Large intestine (tissue), 3 donors: ENCODE data around the gene CEP68. TPM values are rescaled to one million over a fixed set of nuclear protein-coding genes. Genes with fewer than 3 reads are reported as not detected.

ENCODE experiments used
- DNase-seq, 2 donors: peaks; one replicate each; pipeline versions ENCODE4 v3.0.0 to v3.0.0-alpha.2; 2013
- H3K27ac ChIP-seq: one replicate; pipeline ENCODE4 v1.5.1; 2013; ENCODE audit warnings: low read length
- H3K27me3 ChIP-seq: 2 replicates; pipeline ENCODE4 v1.6.1; 2013; ENCODE audit warnings: low read length; ENCODE audit not compliant: control insufficient read depth, insufficient read depth
- H3K36me3 ChIP-seq: 2 replicates; pipeline ENCODE4 v1.6.1; 2013; ENCODE audit warnings: low read length; ENCODE audit not compliant: control insufficient read depth, insufficient read depth
- H3K4me1 ChIP-seq: one replicate; pipeline ENCODE4 v1.6.1; 2013; ENCODE audit warnings: low read length; ENCODE audit not compliant: control insufficient read depth, insufficient read depth
- H3K4me3 ChIP-seq: one replicate; pipeline ENCODE4 v1.5.1; 2013; ENCODE audit warnings: low read length
- H3K9me3 ChIP-seq: one replicate; pipeline ENCODE4 v1.6.1; 2013; ENCODE audit warnings: mild to moderate bottlenecking, low read depth, low read length, moderate library complexity; ENCODE audit not compliant: control insufficient read depth
- WGBS: methylation state at CpG from one replicate; pipeline ENCODE4 v1.1.5; 2013; ENCODE audit warnings: low lambda C conversion rate; ENCODE audit not compliant: insufficient coverage; 5-methylcytosine and 5-hydroxymethylcytosine counted together
- polyA plus RNA-seq: library from polyadenylated mRNA; unstranded; fragments of 120-200 nt; gene quantifications from one replicate; pipeline ENCODE4 v1.2.1, GENCODE V29; 2013

Gene CEP68
- polyA plus RNA-seq, 1 donor, result 11.9 TPM

DNA sequence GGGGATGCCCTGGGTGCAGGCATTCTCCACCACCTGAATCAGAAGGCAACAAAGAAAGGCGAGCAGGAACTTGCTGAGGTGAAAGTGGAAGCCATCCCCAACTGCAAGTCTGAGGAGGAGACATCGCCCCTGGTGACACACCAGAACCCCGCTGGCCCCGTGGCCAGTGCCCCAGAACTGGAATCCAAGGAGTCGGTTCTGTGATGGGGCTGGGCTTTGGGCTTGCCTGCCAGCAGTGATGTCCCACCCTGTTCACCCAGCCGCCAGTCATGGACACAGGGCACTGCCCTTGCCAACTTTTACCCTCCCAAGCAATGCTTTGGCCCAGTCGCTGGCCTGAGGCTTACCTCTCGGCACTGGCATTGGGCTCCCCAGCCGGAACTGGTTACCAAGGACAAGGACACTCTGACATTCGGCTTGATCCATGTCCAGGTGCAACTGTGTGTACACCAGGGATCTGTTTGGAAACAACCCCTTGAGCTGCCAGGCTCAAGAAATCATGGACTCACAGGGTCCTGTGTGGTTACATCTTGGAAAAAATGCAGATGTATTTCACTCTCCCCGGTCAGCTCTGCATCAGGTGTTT lies 35.2 kb upstream of the CEP68 start:
- no peaks in the 10 kb centered on the region for H3K27me3 ChIP-seq
- no peaks in the 10 kb centered on the region for H3K9me3 ChIP-seq
- no peak overlapping the region for H3K4me3 ChIP-seq
- no peak for DNase-seq
- H3K27ac ChIP-seq, result no peak overlapping the region
- peaks cover 13% of the 10 kb centered on the region for H3K36me3 ChIP-seq
- H3K4me1 ChIP-seq, result peaks cover 3% of the 10 kb centered on the region
- WGBS, result no CpG with 5 or more reads among the region's 11 CpGs

DNA sequence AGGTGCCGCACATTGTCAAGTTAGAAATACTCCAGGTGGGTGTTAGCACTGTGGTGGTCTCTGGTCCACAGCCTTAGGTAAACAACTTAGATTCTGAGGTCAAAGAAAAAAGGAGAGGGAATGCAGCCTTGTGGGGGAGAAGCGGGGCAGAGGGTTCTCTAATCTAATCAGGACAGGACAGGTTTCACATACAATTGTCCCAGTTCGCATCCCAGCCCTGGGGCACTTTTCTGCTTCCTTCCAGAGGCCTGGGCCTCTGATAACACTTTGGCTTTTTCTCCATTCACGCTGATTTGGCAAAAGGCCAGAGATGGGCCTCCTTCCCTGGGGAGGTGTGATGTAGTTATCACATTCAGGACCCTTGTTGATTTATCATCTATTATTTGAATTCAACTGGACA lies 34.5 kb upstream of the CEP68 start:
- no peak for DNase-seq
- Histone ChIP-seq H3K27me3 (no peaks in the 10 kb centered on the region), H3K4me1 (peaks cover 3% of the 10 kb centered on the region), H3K36me3 (peaks cover 13% of the 10 kb centered on the region), H3K9me3 (no peaks in the 10 kb centered on the region), H3K4me3 (no peak overlapping the region), H3K27ac (no peak overlapping the region)
- WGBS, result no CpG with 5 or more reads among the region's 4 CpGs

DNA sequence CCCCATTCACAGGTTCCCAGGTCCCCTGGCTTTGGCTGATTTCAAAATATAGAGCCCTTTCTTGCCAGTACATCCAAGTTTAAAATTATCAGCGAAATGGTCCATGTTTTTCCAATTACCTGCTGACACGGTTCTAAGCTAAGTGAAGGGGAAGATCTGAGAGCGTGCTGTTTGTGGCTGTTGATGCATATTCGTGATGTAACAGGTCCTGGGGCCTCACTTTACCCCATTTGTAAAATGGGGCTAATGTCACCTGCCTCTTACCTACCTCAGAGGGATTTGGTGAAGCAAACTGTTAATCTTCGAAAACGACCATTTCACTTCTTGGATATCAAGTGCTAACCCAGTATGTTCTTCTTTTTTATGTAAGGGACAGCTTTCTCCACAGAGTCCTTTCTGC lies 34.0 kb upstream of the CEP68 start:
- peaks cover 13% of the 10 kb centered on the region for H3K36me3 ChIP-seq
- 100% methylated on average over 2 of the region's 6 CpGs for WGBS
- DNase-seq, result no peak
- H3K4me3 ChIP-seq, result no peak overlapping the region
- no peaks in the 10 kb centered on the region for H3K27me3 ChIP-seq
- H3K4me1 ChIP-seq, result peaks cover 3% of the 10 kb centered on the region
- H3K27ac ChIP-seq, result no peak overlapping the region
- no peaks in the 10 kb centered on the region for H3K9me3 ChIP-seq

DNA sequence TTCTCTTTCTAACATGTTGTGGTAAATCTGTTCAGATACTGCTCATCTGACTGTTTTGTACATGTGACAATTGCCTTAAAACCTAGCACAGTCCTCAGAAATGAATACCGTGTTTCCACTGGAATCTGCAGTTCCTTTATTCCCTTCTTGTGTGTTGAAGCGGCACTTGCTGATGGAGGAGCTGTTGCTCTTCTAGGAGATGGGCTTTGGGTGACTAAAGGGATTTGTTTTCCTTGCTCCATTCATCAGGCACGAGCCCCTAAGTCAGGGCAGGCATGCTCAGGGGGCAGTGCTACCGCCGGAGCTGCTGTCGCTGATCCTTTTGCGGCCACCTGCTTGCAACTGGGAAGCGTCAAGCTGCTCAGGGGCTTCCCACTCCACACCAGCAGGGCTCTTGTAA lies 32.5 kb upstream of the CEP68 start:
- Histone ChIP-seq H3K4me3 (no peak overlapping the region), H3K9me3 (no peaks in the 10 kb centered on the region), H3K27me3 (no peaks in the 10 kb centered on the region), H3K36me3 (peaks cover 13% of the 10 kb centered on the region), H3K4me1 (peaks cover 3% of the 10 kb centered on the region), H3K27ac (no peak overlapping the region)
- no CpG with 5 or more reads among the region's 8 CpGs for WGBS
- DNase-seq, result no peak

DNA sequence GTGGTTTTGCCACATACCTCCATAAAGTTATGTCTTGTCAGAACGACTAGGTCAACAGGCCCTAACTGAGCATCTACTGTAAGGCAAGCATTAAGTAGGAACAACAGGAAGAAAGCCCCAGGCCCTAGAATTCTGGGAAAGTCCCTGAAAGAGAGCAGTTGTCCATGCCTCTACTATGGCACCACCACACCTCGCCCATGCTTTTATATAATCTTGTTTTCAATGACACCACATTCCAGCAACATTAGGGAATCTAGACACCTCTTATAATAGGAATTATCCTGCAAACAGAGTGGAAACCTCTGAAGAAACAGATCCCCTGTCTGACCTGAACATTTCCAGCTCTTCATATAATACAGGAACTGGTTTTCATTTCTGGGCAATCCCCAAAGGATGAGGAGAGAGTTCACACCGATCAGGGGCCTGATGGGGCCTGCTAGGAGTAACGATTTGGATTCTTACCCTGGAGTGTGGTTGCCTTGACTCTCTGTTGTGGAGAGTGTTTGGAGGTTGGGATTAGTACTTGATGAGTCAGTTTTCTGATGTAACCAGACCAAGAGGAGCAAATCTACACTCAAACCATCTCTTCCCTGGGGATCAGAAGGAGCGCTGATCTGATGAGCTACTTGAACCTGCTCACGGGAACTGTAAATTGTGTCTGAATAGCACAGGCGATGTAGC lies 31.9 kb upstream of the CEP68 start:
- Histone ChIP-seq H3K27ac (no peak overlapping the region), H3K9me3 (no peaks in the 10 kb centered on the region), H3K36me3 (peaks cover 9% of the 10 kb centered on the region), H3K4me1 (peaks cover 3% of the 10 kb centered on the region), H3K4me3 (no peak overlapping the region), H3K27me3 (no peaks in the 10 kb centered on the region)
- no peak for DNase-seq
- WGBS, result 80% methylated on average over 1 of the region's 7 CpGs

DNA sequence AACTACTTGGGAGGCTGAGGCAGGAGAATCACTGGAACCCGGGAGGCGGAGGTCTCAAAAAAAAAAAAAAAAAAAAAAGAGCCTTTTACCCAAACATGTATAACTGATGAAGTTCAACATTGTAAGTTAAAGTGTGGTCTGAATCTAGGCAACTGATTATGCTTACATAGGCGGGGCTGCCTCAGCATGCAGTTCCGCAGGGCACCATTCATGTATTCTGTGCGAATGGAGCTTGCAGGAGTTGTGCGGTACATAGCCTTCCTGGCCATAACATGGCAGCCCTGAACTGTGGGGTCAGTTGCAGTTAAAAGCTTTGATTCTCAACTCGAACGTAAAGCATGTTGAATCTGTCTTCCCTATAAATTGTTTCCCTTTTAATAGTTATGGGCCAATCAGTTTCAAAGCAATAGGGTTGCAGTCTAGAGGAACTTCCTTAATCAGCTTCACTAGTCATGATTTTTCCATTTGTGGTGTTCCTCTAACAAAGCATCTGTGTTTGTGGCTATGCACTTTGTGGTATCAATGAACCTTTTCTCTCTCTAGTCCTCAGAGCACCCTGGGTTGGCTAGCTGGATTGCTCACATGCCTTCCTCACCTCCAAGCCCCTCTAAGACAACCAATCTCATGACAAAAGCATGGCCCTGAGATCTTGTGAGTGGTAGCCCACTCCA lies 30.6 kb upstream of the CEP68 start:
- H3K4me3 ChIP-seq, result no peak overlapping the region
- 80% methylated on average over 2 of the region's 8 CpGs for WGBS
- H3K36me3 ChIP-seq, result peaks cover 7% of the 10 kb centered on the region
- no peak overlapping the region for H3K27ac ChIP-seq
- no peaks in the 10 kb centered on the region for H3K9me3 ChIP-seq
- peak in 1 of 2 donors; percentile 16 for DNase-seq
- H3K4me1 ChIP-seq, result peaks cover 5% of the 10 kb centered on the region
- H3K27me3 ChIP-seq, result no peaks in the 10 kb centered on the region

DNA sequence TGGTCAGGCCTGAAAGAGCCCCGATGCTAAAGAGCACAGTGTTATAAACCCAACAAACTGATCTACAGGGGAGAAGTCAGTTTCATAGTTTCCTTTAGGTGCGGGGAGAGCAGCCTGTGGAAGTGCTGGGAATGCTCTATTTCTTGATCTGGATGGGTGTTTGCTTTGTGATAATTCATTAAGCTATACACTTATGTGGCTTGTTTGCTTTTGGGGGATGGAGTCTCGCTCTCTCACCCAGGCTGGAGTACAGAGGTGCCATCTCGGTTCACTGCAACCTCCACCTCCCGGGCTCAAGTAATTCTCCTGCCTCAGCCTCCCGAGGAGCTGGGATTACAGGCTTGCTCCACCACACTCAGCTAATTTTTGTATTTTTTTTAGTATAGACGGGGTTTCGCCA lies 30.1 kb upstream of the CEP68 start:
- no peak for DNase-seq
- Histone ChIP-seq H3K36me3 (peaks cover 2% of the 10 kb centered on the region), H3K27ac (no peak overlapping the region), H3K9me3 (no peaks in the 10 kb centered on the region), H3K4me1 (peaks cover 10% of the 10 kb centered on the region), H3K4me3 (no peak overlapping the region), H3K27me3 (no peaks in the 10 kb centered on the region)
- no CpG with 5 or more reads among the region's 8 CpGs for WGBS

DNA sequence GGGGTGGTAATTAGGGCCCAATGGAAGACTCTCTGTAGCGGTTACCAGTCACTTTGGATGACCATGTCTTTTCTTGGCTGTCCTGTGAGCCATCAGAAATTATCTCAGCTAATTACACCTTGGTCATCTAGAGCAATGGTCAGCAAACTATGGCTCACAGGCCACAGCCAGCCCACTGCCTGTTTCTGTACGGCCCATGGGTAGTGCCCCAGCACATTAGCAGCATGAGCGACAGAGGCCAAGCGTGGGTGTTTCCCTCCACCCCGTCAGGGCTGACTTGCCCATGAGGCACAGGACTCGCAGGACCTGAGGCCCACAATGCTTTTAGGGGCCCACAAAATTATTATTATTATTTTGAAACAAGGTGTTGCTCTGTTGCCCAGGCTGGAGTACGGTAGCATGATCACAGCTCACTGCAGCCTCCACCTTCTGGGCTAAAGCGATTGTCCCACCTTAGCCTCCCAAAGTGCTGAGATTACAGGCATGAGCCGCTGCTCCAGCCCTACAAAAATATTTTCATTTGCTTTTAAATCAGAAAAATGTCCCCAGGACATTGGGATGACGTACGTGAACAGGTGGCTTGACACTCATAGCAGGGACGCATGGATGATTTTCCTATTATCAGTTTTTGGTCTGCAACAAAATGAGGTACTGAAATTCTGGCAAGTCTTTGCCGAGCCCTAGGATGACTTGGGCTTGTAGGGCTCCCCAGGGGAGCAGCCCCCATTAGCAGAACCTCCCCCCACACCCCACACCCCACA lies 29.3 kb upstream of the CEP68 start:
- no peak for DNase-seq
- no CpG with 5 or more reads among the region's 13 CpGs for WGBS
- H3K27ac ChIP-seq, result no peak overlapping the region
- H3K9me3 ChIP-seq, result no peaks in the 10 kb centered on the region
- no peaks in the 10 kb centered on the region for H3K36me3 ChIP-seq
- H3K27me3 ChIP-seq, result no peaks in the 10 kb centered on the region
- H3K4me3 ChIP-seq, result no peak overlapping the region
- H3K4me1 ChIP-seq, result peaks cover 14% of the 10 kb centered on the region

DNA sequence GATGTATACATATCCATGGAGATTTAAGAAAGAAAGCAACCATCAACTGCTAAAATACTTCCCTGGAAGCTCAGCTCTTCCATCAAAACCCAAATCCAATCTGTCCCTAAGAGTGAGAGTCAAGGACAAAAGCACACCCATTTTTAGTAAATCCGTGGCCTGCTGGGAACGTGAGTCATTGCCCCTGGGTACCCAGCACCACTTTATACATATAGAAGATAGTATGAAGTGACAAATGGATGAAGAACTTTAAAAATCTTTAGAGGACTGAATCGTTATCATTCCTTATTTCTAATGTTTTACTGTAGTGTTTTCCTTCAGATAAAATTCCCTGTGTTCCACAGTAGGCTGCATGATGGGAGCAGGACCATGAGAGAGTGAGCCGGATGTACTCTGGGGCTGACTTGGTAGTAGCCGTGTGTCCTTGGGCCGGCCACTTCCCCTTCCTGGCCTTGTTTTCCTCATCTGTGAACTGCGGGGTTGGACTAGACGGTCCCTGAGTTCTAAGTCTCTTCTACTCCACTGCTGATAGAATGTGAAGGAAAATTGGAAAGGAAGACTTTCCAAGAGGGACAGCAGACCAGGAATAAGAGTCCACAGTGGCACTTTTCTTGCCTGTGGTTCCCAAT lies 28.5 kb upstream of the CEP68 start:
- no peaks in the 10 kb centered on the region for H3K36me3 ChIP-seq
- H3K4me3 ChIP-seq, result no peak overlapping the region
- peaks cover 21% of the 10 kb centered on the region for H3K4me1 ChIP-seq
- DNase-seq, result no peak
- no CpG with 5 or more reads among the region's 8 CpGs for WGBS
- H3K9me3 ChIP-seq, result no peaks in the 10 kb centered on the region
- H3K27me3 ChIP-seq, result no peaks in the 10 kb centered on the region
- H3K27ac ChIP-seq, result no peak overlapping the region
